NCI-H226 (cell line): ENCODE data around the gene MPG.
A peak's percentile ranks its signal among the peaks of the same experiment; 100 is the strongest.

Experiments
- DNase-seq: peaks from one replicate; pipeline ENCODE4 v3.0.0-alpha.2; 2015

MPG gene

DNA sequence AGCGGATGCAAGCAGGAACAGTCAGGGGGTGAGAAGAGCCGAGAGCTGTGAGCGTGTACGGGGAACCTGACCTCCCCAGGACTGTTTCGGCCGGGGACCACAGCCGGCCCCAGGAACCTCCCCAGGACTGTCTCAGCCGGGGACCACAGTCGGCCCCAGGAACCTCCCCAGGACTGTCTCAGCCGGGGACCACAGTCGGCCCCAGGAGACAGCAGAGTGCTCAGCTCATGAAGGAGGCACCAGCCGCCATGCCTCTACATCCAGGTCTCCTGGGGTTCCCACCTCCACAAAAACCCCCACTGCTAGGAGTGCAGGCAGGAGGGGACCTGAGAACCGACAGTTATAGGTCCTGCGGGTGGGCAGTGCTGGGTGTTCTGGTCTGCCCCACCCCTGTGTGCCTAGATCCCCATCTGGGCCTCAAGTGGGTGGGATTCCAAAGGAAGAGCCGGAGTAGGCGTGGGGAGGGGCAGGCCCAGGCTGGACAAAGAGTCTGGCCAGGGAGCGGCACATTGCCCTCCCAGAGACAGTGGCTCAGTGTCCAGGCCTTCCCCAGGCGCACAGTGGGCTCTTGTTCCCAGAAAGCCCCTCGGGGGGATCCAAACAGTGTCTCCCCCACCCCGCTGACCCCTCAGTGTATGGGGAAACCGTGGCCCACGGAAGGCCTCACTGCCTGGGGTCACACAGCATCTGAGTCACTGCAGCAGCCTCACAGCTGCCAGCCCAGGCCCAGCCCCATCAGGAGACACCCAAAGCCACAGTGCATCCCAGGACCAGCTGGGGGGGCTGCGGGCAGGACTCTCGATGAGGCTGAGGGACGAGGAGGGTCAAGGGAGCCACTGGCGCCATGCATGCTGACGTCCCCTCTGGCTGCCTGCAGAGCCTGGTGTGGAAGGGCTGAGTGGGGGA, 9.9 kb upstream of the MPG start:
- DNase-seq: peak; percentile 0

DNA sequence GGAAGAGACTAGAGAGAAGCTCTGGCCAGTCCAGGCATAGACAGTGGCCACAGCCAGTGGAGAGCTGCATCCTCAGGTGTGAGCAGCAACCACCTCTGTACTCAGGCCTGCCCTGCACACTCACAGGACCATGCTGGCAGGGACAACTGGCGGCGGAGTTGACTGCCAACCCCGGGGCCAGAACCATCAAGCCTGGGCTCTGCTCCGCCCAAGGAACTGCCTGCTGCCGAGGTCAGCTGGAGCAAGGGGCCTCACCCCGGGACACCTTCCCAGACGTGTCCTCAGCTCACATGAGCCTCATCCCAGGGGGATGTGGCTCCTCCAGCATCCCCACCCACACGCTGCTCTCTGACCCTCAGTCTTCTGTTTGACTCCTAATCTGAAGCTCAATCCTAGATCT, 8.8 kb upstream of the MPG start:
- no peak for DNase-seq

DNA sequence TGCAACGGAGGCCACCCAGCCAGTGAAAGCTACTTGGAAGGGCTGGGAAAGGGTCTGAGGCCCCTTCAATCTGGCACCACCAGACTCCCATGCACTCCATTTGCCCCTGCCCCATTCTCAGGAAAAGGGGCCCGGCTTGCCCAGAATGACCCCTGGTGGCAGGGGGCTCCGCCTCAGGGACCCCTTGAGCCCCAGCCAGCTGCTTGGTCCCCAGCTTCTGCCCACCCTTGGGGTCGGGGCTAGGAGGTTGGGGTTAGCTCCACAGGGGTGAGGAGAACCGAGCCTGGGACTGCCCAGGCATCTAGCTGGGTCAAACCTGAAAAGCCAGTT, 6.8 kb upstream of the MPG start:
- no peak for DNase-seq

DNA sequence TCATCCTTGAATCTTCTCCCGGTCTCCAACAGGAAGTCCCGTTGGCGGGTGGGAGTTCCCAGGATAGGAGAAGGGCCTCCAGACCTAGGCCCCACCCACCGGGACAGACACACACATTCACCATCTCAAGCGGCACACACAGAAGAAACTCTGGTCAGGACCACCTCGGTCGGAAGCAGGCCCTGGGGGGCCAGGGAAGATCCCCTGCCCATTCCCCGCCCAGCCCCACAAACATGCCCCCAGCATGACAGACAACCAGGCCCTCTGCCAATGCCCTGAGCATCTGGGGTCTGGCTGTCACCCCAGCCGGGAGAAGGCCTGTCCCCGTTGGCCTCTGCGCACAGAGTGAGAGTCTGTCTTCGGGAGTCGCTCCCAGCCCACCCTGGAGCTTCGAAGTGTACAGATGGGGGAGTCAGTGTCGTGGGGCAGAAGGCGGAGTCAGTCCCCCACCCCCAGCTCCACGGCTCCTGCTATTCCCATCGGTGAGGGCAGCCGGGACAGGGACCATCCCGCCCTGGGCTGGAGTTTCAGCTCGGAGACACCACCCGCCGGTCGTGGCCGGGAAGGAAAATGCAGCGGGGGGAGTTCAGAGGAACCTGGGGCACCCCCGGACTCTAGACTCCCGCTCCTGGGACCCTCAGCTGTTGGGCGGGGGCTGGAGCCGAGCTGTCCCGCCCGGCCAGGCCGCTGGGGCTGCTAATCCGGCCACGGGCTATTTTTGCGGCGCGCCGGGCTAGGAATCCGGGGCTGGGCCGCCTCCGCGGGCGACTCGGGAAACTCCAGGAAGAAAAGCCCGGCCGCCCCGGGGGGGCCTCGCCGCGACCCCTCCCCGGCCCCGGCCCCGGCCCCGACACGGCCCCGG, 6.3 kb upstream of the MPG start:
- DNase-seq: peak; percentile 71

DNA sequence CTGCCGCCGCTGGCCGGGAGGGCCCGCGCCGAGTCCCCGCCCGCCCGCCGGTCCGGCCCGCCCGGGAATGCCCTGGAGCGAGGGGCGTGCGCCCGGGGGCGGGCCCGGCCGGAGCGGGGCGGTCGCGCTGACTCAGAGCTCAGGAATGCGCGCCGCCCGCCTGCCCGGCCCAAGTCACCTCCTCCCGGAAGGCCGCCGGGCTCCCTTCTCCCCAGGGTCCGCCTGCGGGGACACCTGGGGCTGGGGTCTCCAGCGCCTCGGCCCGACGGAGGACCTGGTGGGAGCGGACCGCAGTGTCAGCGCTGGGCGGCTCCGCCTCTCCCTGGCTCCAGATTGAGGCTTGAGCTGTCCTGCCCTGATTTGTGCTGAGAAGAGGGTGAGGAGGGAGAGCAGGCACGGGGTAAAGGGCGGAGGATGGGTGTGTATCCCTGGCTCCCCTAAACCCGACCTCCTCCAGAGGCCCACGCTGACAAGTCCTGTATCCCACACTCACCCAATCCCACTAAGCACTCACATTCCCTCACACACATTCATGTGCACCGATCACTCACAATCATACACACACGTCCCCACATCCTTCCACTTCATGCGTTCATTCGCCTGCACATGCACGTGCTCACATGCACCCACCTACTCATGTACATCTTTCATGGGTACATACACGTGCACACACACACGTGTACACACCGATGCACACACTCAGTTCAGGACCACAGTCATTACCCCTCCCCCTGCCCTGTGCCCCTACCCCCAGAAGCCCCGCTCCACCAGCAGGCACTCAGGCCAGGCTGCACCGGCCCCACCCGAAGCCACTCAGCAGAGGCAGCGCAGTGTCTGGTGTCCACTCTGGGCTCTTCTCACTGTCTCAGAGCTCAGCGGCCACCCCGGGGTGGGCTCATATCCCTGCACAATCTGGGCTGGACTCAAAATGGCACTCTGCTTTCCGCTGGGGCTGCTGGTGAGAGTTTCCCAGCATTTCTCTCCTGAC, 5.2 kb upstream of the MPG start, which contains the start of gene RHBDF1:
Gene RHBDF1, minus strand, starts transcription at position 71 of the 988 bp plus-strand sequence. CDS start 7,616 bp downstream, outside the sequence.
- DNase-seq: peak; percentile 49

DNA sequence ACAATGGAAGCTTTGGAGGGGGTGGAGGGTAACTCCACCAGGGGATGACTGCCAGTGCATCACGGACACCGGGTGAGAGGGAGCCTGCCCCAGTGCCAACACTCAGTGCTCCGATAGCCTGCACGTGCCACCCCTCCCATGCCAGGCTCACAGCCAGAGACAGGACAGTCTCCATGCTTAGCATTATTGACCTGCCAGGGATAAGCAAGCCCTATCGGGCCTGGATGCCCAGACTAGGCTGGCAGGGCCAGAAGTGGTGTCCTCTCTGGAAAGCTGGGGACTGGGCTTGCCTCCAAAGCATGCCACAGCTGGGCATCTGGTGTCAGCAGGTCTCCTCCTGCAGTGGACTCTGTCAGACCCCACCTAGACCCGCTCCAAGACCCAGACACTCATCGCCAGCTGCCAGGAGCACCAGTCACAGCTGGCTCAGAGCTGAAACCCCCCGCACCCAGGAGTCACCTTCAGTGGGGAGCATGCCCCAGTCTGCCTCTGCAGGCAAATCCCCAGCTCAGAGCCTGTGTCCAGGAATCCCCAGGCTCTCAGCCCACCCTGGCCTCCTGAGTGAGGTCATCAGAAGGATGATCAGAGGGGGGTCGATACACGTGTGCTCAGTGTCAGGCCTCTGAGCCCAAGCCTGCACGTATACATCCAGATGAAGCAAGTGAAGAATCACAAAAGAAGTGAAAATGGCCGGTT, 3.8 kb upstream of the MPG start:
- no peak for DNase-seq

DNA sequence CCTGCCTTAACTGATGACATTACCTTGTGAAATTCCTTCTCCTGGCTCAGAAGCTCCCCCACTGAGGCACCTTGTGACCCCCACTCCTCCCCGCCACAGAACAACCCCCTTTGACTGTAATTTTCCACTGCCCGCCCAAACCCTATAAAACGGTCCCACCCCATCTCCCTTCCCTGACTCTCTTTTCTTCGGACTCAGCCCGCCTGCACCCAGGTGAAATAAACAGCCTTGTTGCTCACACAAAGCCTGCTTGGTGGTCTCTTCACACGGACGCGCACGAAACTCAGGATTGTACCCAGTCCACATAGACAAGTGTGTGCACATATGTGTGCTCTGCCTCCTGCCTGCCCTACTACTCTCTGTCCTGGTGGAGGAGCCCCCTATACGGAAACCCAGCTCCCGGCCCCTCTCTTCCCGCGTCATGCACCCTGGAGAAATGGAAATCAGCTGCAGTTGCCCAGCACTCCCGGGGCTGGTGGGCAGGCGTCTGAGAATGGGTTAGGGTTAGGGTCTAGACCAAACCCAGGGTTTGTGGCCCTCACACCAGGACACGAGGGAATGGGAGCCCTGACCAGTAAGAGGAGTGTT, 3.2 kb upstream of the MPG start:
- no peak for DNase-seq

DNA sequence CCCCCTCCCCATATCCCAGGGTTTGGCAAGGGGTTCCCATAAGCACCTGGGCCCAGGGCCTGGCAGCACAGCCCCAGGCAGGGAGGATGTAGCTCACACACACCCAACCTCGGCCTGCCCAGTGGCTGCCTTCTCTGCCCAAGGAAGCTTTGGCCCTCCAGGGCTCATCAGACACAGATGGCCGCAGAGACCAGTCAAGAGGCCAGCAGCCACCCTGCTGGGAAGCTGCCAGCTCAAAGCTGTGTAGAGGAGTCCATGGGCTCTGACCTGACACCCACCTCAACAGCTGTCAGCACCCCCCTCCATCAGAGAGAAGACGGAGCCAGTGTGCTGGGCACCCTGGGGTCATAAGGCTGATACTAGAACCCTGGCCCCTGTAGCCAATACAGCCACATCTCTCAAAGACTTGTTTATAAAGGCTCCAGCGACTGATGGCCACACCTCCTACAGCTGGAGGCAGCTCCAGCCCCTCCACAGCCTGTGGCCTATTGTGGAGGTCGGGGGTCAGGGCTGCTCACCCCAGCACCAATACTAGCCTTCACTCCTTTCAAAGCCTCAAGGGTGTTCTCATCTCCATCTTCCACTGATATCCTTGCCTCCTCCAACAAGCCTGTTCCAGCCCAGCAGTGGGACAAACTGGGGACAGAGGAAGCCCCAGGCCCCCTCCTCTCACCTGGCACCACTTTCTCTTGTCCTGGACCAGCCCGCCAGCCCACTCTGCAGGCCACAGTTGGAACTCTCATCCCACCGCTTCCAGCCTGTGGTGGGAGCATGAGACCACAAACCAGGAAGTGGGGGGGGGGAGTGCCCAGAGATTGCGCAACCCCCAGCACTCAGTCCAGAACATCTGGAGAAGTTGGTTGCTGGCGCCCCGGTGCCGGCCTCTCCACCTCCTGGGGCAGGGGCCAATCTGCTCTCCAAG, 2.2 kb upstream of the MPG start:
- DNase-seq: peak; percentile 76

DNA sequence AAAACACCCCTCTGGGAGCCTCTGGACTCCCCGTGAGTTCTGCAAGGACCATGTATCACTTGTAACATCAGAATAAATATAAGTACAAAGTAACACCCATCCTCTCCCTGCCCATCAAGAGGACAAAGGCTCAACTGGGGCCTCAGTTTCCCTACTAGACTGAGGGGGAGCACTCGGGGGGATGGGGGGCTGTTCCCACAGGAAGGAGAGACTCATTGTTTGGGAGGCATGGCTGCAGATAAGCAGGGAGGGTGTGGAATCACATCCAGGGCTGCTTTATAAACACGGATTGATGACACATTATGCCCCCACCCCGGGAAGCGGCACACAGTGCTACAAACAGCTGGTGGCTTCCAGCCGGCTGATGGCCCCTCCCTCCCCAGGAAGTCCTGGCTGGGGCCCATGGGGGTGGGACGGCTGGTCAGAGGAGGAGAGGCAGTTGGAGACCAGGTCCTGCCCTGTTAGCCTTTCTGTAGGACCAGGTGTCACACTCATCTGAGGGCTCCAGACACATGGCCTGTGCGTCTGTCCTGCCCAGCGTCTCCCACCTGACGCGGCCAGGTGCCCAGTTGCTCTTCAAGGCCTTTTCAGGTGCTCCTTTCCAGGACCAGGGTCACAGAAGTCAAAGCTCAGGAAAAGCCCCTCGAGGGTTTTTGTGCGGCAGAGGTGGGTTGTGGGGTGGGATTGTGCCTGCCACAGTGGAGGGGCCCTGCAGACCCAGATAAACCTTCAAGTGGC, 1.3 kb upstream of the MPG start:
- peak; percentile 73 for DNase-seq

DNA sequence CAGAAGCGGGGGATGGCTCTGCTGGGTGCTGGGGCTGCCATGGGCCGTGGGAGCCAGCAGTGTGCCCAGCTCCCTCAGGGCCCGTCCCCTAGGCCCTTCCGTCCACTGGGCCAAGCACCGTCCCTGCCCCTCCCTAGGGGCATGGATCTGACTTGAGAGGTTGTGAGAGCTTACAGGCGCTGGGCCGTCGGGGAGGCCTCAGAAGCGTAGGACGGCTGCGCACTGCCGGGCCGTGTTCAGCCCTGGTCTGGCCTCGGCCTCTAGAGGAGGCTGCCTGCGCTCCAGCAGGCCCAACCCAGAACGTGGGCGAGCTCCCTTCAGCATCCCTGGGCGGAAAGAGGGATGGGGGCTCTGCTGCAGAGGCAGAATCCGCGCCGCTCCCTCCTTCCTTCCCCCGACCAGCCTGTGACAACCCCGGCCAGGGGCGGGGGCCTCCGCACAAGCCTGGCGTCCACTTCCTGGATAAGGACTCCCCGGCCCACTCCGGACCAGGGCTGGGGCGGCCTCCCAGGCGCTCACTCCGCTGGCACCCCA, 685 bp upstream of the MPG start:
- peak; percentile 65 for DNase-seq

DNA sequence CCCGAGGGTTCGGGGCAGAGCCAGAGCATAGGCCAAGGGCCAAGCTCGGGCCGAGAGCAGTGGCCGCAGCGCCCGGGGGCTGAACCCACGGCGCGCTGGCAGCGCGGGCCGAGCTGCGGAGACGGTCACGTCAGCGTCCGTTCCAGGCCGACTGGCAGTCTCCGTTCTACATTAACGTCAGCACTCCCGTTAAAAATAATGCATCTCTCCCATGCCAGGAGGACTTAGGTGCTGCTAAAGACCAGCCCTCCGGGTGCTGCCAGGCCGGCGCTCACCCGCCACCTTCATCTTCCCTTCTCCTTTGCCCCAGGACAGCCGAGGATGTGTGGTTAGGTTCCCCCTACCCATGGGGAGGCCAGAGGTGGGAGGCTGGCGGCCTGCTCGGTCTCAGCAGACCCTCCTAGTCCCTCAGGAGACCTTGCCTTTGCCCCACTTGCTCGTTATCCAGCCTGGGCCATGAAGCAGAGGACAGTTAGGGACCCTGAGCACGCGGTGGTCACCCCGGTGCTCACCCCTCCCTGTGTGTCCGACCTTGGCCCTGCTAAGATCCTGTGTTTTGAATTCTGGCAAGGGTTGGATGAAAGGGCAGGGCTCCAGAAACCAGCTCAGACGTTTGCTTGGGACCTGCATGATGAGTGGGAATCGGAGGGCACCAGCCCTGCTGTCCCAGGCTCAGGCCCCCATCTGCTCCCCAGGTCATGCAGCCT, 572 bp downstream of the MPG start:
- no peak for DNase-seq

DNA sequence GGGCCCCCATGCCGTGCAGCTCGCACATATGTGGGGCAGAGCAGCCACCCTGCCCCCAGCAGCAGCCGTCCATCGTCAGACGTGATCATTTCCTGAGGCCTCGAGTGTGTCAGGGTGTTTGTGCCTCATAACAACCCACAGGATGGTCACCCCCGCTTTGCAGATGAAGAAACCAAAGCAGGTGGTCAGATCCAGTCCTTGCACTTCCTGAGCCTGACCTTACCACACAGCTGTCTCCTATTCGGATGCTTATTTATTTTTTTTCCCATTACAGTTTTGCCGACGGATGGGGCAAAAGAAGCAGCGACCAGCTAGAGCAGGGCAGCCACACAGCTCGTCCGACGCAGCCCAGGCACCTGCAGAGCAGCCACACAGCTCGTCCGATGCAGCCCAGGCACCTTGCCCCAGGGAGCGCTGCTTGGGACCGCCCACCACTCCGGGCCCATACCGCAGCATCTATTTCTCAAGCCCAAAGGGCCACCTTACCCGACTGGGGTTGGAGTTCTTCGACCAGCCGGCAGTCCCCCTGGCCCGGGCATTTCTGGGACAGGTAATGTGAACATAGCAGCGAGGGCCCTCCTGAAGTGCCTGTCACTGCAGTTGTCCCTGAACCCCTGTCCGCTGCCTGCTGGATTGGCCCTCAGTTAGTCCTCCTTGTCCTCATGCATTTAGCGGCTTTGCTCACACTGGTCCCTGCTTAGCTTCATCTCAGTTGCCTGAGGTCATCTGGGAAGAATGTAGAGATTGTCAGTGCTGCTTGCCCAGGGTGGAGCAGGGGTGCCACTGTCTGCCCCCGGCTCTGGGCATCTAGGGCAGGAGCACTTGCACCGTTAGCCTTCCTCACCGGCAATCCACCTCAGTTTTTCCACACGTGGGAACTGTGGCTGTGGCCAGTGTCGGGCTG, 1.4 kb downstream of the MPG start:
- no peak for DNase-seq

DNA sequence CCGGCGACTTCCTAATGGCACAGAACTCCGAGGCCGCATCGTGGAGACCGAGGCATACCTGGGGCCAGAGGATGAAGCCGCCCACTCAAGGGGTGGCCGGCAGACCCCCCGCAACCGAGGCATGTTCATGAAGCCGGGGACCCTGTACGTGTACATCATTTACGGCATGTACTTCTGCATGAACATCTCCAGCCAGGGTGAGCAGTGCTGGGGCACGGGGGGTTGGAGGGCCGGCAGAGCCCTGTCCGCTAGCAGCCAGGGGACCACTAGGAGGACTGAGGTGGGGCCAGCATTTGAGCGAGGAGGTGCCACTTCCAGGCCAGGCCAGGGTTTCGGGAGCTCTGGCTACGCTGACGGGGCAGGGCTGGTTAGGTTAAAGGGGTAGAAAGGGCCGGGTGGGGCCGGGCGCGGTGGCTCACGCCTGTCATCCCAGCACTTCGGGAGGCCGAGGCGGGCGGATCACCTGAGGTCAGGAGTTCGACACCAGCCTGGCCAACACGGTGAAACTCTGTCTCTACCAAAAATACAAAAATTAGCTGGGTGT, 5.1 kb downstream of the MPG start:
- DNase-seq: no peak

DNA sequence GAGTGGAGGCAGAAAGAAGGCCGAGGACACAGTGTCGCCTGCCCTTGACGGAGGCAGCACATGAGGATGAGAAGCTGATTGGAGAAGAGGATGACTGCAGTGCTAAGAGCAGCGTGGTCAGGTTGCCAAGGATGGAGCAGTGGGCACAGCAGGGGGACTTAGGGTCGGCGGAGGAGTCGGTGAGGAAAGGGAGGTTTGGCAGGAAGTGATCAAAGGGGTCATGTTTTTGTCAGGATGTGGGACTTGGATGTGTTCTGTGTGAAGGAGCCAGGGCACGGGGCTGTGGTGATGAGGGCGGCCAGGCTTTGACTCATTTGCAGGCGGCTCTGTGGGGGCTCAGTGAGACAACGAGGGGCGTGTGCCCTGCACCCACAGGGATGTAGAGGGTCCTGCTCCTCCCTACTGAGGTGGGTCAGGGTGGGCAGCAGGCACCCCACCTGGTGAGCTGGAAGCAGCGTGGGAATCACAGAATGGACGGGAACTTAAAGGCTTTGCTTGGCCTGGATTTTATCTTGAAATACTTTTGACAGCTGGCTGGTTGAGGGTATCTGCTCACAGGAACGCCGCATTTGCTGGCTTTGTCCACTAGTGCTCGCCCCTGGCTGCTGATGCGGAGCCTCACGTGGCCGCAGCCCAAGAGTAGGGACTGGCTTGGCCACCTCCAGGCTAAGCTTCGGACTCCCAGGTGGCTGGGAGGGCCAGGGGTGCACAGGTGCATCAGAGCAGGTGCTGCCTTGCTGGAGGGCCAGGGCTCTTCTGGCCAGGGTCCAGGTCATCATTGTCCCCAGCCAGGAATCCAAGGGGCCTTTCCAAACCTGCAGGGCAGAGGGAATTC, 6.0 kb downstream of the MPG start:
- DNase-seq: no peak

DNA sequence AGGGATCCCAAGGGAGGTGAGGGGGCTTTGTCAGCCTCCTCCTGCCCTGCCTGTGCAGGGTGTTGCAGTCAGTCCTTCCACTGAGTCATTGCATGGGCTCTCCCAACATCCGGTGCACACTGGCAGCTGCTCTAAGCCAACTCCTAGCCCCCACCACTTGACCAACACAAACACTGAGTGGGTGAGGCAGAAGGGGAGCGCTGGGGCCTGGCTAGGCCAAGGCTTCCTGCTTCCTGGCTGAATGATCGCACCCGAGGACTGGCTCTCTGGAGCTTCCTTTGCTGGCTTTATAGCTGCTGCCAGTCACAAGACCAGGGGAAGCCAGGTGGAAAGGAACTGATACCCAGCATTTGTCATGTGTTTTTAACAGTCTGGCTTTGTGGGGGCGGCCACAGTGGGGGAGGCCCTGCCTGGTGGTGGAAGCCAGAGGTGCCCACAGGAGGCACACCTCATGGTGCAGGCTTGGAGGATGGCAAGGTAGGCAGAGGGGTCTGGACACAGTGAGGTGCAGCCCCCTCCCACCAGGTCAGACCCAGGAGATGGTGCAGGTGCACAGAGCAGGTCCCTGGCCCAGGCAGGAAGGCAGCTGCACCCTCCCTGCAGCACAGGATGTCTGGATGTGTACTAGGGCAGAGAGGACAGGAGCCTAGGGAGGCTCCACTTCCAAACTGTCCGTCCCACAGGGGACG, 6.8 kb downstream of the MPG start:
- peak; percentile 92 for DNase-seq

DNA sequence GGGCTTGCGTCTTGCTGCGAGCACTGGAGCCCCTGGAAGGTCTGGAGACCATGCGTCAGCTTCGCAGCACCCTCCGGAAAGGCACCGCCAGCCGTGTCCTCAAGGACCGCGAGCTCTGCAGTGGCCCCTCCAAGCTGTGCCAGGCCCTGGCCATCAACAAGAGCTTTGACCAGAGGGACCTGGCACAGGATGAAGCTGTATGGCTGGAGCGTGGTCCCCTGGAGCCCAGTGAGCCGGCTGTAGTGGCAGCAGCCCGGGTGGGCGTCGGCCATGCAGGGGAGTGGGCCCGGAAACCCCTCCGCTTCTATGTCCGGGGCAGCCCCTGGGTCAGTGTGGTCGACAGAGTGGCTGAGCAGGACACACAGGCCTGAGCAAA, 7.4 kb downstream of the MPG start:
- DNase-seq: no peak
